Brain pericyte (primary cell): ENCODE measurements around the gene BEND6.
"Not testable (repeated sequence)": the region's sequence is repeated elsewhere in the genome, so short reads cannot be mapped to it uniquely, and the experiment has no call there.

Experiments
- DNase-seq: peaks from one replicate; pipeline ENCODE4 v3.0.0-alpha.2; 2012; ENCODE audit warnings: low read depth, low spot score

BEND6 gene

DNA sequence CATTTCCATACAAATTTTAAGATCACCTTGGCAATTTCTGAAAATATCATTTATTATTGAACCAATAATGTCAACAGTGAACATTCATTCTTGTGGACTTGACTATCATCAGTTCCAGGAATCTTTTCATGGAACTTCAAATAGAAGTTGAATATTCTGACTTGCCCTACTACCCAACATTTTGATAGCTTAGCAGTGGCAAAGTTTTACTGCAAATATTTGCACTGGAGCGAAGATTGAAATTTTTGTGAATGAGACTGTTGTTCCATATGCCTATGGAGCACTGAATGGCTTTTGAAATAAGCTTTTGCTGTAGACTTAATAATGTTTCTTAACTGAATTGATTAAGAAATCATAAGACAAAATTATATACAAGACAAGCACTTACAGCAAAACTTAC lies 23.6 kb downstream of the BEND6 start:
- DNase-seq, result no peak

DNA sequence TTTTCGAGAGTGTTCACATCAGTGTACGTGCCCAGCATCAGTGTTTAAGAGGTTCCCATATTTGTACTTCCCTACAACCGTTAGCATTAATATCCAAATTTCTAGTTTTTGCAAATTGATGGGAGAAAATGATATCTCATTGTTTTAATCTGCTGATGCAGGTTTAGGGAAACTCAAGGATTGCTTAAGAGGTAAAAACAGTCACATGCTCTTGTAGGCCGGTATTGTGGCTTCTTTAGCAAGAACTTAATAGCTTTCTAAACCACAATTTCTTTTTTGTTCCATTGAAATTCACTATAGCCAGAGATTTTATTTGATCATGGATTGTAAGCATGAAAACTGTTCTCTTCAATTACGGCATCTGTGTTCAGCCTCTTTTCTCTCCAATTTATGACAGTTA lies 29.5 kb downstream of the BEND6 start:
- DNase-seq, result no peak

GRCh38 chr6:56984884-56985283 lies 30.0 kb downstream of the BEND6 start:
- no peak for DNase-seq

- DNase-seq, result no peak
Observed at GRCh38 chr6:56986611-56987010, 31.7 kb downstream of the BEND6 start.

GRCh38 chr6:56988145-56988544 lies 33.2 kb downstream of the BEND6 start:
- no peak for DNase-seq

GRCh38 chr6:56992036-56992435 lies 37.1 kb downstream of the BEND6 start:
- DNase-seq, result no peak

GRCh38 chr6:56992703-56993102 lies 37.8 kb downstream of the BEND6 start:
- no peak for DNase-seq

- DNase-seq, result no peak
Observed at GRCh38 chr6:56995347-56995902, 40.5 kb downstream of the BEND6 start.

GRCh38 chr6:56996401-56996800 lies 41.5 kb downstream of the BEND6 start:
- no peak for DNase-seq

DNA sequence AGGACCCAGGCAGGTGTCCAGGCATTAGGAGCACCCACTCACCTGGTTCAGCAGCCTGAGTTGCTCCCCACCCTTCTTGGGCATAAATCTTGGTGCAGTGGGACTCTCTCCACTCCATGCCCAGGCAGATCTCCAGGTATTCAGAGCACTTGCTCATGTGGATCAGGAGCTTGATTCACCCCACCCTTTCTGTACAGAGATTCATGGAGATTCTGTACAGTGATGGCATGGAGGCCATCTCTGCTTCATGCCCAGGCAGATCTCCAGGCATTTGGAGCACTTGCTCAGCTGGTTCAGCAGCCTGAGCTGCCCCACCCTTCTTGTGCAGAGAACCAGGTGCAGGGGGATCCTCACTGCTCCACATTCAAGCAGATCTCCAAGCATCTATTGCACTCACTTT lies 44.1 kb downstream of the BEND6 start:
- DNase-seq, result no peak

- DNase-seq, result not testable (repeated sequence)
Observed at GRCh38 chr6:56999748-57000147, 44.8 kb downstream of the BEND6 start.

- DNase-seq, result no peak
Observed at GRCh38 chr6:57002197-57002596, 47.3 kb downstream of the BEND6 start.

DNA sequence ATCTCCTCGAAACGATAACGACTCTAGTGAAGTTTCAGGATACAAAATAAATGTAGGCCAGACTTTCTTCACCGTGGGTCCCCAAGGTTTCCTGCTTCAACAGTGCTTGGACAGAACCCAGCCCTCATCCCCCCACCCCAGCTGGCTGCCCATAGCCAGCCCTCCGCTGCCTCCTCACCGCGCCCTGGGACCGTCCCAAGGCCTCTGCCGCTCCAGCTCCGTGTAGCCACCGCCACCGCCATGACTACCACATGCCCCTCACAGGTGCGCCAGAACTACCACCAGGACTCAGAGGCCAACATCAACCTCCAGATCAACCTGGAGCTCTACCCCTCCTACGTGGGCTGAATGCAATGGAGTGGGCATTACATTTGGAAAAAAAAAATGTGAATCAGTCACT lies 49.4 kb downstream of the BEND6 start:
- DNase-seq, result no peak

GRCh38 chr6:57006101-57006500 lies 51.2 kb downstream of the BEND6 start:
- no peak for DNase-seq

DNA sequence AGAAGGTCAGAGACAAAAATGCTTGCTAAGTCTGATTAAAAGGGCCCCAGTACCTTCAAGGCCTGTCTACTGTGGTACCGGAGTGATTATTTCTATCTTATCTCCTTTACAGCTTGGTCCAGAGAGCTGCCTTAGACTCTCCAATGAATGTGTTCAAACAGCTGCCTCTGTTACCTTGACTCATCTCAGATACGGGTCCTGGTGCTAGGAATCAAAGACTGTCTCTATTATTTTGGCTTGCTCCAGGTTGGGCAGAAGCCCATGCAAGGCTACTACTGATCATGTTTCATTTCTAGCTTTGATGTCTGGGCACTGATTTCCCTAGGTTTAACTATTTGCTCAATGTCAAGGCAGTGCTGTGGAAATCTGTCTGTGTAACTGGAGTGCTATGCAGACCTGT lies 53.2 kb downstream of the BEND6 start:
- DNase-seq, result not testable (repeated sequence)

- DNase-seq, result no peak
Observed at GRCh38 chr6:57013521-57013926, 58.6 kb downstream of the BEND6 start.

DNA sequence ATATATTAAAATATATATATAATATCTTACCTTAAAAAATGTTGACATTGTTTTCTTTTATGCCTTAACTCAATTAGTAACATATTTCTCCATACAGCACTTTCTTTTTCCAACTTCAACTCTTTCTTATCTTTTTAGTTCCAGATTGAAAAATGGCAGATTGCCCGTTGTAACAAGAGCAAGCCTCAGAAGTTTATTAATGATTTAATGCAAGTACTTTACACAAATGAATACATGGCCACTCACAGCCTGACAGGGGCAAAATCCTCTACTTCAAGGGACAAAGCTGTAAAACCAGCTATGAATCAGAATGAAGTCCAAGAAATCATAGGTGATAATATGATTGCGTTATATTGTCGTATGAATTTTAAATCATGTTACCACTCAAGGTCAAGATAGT lies 62.2 kb downstream of the BEND6 start:
- no peak for DNase-seq

GRCh38 chr6:57017841-57018240 lies 62.9 kb downstream of the BEND6 start:
- DNase-seq, result no peak

DNA sequence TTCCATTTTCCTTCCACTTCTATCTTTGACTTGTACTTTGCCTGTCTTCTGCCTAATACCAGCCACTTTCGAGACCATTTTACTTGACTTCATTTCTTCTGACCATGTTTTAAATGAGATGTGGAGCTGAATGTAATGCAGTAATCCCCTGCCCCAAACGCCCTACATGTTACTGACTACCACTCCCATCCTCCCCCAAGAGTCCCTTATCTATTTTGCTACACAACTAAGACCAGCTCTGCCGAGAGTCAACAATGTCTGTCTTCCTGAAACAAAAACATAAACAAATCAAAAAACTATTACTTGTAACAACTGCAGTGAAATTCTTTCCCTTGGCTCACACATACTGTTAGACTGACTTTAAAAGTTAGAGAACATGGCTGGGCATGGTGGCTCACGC lies 64.5 kb downstream of the BEND6 start:
- DNase-seq, result no peak

DNA sequence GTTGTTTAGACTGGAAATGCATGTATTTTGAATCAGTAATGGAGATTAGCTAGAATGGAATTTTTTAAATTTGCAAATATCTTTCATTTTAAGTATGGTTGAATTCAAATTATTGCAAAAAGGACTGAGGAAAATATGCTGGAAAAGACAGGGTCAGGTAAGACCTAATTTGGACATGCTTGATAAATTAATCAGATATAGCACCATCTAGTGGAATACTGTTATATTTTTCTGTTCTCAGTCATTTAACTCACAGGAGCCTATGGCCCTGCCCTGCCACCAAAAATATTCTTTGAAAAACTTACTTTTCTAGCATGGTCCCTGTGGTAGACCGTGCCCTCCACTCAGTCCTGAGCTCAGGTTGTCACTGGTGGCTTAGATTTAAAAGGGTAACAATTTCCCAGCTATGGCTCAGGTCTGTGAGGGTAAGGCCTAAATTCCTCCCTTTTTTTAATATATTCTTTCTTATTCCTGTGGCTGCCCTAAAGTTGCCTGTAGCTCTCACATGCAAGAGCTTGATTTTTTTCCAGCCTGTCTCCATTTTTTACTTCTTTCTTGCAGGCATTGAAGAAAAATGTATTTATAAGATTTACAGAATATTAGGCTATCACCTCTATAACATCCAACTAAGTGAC lies 66.3 kb downstream of the BEND6 start:
- no peak for DNase-seq

- no peak for DNase-seq
Observed at GRCh38 chr6:57024321-57024720, 69.4 kb downstream of the BEND6 start.

DNA sequence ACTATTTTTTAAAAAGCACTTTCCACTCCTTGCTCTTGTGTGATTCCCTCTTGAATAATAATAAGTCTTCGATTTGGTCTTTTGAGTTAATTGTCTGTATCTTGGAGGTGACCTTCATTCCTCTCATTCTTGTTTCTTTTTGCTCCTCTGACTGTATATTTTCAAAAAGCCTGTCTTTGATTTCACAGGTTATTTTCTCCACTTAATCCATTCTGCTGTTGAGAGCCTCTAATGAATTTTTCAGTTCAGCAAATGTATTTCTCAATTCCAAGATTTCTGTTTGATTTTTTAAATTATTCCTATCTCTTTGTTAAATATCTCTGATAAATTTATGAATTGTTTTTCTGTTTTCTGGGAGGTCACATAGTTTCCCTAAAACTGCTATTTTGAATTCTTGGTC lies 69.9 kb downstream of the BEND6 start:
- DNase-seq, result no peak

DNA sequence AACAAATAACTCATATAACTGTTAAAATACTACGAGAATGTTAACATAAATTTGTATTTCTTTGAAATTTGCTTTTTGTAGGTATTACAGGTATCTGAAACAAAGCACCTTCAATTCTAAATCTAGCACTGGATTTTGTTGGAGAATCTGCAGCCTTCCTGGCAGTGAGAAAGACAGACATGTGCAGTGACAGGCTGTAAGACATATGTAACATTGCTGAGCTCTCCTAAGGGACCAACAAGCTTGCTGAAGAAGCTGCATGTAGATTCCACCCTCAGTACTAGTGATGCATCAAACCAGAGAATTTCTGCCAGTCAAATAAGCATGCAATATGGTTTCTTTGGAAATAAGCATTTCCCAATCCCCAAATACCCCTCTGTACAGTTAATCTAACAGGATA lies 71.1 kb downstream of the BEND6 start:
- DNase-seq, result no peak

- no peak for DNase-seq
Observed at GRCh38 chr6:57027301-57027700, 72.4 kb downstream of the BEND6 start.
